Measurements from ENCODE around the gene NECTIN3. TPM values are rescaled to one million over a fixed set of nuclear protein-coding genes. Genes with fewer than 3 reads are reported as not detected.

NECTIN3 gene
- total RNA-seq, 4 donors from 2014 or later = 21.8 to 60.3 (median 45.0) TPM

DNA sequence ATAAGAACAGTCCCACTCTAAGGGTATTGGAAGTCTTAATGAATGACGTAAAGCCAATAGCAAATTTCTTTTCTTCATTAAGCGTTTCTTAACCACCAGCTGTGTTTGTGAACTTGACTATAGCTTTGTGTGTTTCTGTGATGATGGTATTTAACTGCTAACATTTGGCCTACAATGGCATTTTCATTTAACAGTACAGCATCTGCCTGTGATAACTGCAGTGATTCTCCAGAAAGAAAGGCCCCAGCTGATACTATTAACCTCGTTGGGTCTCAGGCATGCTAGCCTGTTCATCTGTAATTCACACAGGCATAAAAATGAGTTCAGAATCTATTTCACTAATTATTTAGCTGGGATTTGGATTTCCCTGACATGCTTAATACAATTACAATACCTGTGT is 121.9 kb downstream of the NECTIN3 start:
- intact Hi-C loops (cut with DNase I; ENCODE audit: low total_unique reads) = no loop called here
- Histone ChIP-seq H3K4me3 (no peak overlapping the region), H3K36me3 (no peaks in the 10 kb centered on the region), H3K4me1 (no peaks in the 10 kb centered on the region), H3K9me3 (no peaks in the 10 kb centered on the region), H3K27me3 (no peaks in the 10 kb centered on the region), H3K27ac (no peak overlapping the region)
- no peak for TF ChIP-seq POLR2A (IDR thresholded peaks at IDR 0.05)
- TF ChIP-seq CTCF (IDR thresholded peaks at IDR 0.05) = no peak
- DNase-seq = no peak

DNA sequence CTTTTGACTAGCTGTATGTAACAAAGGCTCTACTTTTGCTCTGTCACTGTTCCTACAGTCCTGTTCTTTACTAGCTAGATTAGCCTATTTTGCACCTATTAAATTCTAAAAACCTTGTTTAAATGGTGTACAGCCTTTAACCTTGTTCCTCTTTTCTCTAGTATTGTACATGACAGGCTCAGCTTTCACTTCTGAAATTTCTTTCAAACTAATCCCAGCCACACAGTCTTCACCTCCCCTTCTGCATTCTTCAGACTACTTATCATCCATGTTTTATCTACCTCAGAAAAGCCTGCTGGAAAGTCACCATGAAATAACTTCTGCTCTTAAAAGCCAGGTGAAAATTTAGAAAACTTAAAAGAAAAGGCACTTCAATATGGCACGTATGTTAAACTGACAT is 122.4 kb downstream of the NECTIN3 start:
- no peaks in the 10 kb centered on the region for H3K4me1 ChIP-seq
- H3K9me3 ChIP-seq = no peaks in the 10 kb centered on the region
- no peaks in the 10 kb centered on the region for H3K27me3 ChIP-seq
- no peak overlapping the region for H3K4me3 ChIP-seq
- TF ChIP-seq POLR2A (IDR thresholded peaks at IDR 0.05) (no peak), CTCF (IDR thresholded peaks at IDR 0.05) (no peak)
- no peaks in the 10 kb centered on the region for H3K36me3 ChIP-seq
- no peak for DNase-seq
- H3K27ac ChIP-seq = no peak overlapping the region
- intact Hi-C loops (cut with DNase I; ENCODE audit: low total_unique reads) = no loop called here

DNA sequence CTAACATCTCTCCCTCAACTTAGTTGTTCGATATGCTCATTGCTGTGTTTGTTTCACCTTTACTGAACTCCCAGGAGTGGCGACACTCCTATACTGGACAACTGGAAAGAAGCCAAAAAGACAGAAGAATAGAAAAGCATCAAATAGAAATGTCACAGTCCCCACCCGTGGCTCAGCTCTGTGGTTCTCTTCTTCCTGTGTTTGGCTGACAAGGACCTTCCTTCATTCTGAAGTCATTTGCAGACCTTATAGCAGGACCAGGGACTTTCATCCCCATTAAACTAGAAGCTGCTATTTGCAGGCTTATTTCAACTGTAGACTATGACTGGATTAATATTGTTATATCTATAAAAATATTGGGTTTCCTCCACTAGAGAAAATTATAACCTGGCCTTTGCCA is 125.9 kb downstream of the NECTIN3 start:
- H3K27ac ChIP-seq = no peak overlapping the region
- DNase-seq = no peak
- H3K36me3 ChIP-seq = no peaks in the 10 kb centered on the region
- no peaks in the 10 kb centered on the region for H3K27me3 ChIP-seq
- H3K4me1 ChIP-seq = no peaks in the 10 kb centered on the region
- H3K4me3 ChIP-seq = no peak overlapping the region
- H3K9me3 ChIP-seq = no peaks in the 10 kb centered on the region
- no peak for TF ChIP-seq POLR2A (IDR thresholded peaks at IDR 0.05)
- no peak for TF ChIP-seq CTCF (IDR thresholded peaks at IDR 0.05)
- intact Hi-C loops (cut with DNase I; ENCODE audit: low total_unique reads) = no loop called here

DNA sequence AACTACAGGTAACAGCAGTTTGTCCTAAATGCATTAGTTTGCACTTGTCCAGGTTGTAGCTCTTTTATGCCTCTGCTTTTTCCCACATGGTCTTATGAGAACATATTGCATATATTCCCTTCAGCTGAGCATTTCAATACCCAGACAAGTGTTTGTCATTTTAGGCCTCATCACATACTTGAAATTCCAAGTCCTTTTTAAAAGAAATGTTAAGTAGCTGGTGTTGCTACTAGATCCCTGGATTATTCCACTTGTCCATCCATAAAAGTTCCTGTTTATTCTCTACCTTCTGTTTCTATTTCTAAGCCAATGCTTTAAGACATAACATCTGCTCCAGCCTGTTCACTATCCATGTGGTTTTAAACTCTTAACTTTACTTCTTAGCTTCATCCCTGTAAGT is 128.4 kb downstream of the NECTIN3 start:
- TF ChIP-seq POLR2A (IDR thresholded peaks at IDR 0.05) (no peak), CTCF (IDR thresholded peaks at IDR 0.05) (no peak)
- no peak overlapping the region for H3K27ac ChIP-seq

DNA sequence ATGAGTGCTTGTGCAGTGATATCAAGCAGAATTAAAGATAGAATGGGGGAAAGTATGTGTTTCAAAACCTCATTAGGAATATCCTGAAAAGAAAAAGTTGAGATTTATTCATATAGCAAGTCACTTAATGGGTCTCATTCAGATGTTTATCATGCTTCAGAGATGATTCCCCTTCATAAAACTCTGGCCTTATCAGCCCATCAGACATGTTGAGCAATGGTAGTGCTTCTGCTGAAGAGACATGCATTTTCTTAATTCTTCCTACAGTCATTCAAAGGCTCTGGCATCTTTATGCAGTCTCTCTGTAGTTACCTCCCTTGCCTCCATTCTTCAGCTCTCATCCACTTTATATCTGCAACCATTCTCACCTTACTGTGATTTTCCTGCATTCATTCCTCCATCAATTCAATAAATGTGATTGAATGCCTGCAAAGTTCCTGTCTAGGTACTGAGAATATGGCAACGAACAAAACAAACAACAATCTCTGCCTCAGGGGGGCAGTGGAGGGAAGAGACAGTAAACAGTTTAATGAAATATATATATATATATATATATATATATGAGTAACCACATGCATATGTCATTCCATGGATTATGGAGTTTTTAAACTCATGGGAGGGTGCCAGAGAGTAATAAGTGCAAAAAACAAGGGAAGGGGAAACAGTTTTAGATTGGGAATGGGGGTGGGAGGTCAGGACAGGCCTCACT is 138.5 kb downstream of the NECTIN3 start:
- TF ChIP-seq POLR2A (IDR thresholded peaks at IDR 0.05) (no peak), CTCF (IDR thresholded peaks at IDR 0.05) (no peak)
- no peaks in the 10 kb centered on the region for H3K36me3 ChIP-seq
- no peak overlapping the region for H3K27ac ChIP-seq
- no peak for DNase-seq
- no peaks in the 10 kb centered on the region for H3K4me1 ChIP-seq
- no peaks in the 10 kb centered on the region for H3K27me3 ChIP-seq
- no peak overlapping the region for H3K4me3 ChIP-seq
- H3K9me3 ChIP-seq = no peaks in the 10 kb centered on the region
- intact Hi-C loops (cut with DNase I; ENCODE audit: low total_unique reads) = no loop called here

More for the DNA sequence above, 128.4 kb downstream of the NECTIN3 start:
- H3K36me3 ChIP-seq = no peaks in the 10 kb centered on the region
- no peaks in the 10 kb centered on the region for H3K9me3 ChIP-seq
- no peaks in the 10 kb centered on the region for H3K27me3 ChIP-seq
- no peak overlapping the region for H3K4me3 ChIP-seq
- no peaks in the 10 kb centered on the region for H3K4me1 ChIP-seq
- no peak for DNase-seq
- intact Hi-C loops (cut with DNase I; ENCODE audit: low total_unique reads) = no loop called here
